ENCODE results near the gene SH2B2.

SH2B2 gene

GRCh38 chr7:102251531-102252365 is 34.9 kb upstream of the SH2B2 start:
- TF ChIP-seq, protein P1, sequence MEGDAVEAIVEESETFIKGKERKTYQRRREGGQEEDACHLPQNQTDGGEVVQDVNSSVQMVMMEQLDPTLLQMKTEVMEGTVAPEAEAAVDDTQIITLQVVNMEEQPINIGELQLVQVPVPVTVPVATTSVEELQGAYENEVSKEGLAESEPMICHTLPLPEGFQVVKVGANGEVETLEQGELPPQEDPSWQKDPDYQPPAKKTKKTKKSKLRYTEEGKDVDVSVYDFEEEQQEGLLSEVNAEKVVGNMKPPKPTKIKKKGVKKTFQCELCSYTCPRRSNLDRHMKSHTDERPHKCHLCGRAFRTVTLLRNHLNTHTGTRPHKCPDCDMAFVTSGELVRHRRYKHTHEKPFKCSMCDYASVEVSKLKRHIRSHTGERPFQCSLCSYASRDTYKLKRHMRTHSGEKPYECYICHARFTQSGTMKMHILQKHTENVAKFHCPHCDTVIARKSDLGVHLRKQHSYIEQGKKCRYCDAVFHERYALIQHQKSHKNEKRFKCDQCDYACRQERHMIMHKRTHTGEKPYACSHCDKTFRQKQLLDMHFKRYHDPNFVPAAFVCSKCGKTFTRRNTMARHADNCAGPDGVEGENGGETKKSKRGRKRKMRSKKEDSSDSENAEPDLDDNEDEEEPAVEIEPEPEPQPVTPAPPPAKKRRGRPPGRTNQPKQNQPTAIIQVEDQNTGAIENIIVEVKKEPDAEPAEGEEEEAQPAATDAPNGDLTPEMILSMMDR (IDR thresholded peaks at IDR 0.05; ENCODE audit: low read depth, low read length, missing control alignments): no peak
- no peak overlapping the region for H3K4me3 ChIP-seq (ENCODE audit: low read depth, low read length)
- no peak for DNase-seq (ENCODE audit: low read depth)

- no peak overlapping the region for H3K4me3 ChIP-seq (ENCODE audit: low read depth, low read length)
- TF ChIP-seq, protein P1 (IDR thresholded peaks at IDR 0.05; ENCODE audit: low read depth, low read length, missing control alignments): no peak
- no peak for DNase-seq (ENCODE audit: low read depth)
Observed at GRCh38 chr7:102252366-102252982, 34.2 kb upstream of the SH2B2 start.

GRCh38 chr7:102253066-102253972 is 33.3 kb upstream of the SH2B2 start:
- no peak for DNase-seq (ENCODE audit: low read depth)
- TF ChIP-seq, protein P1 (IDR thresholded peaks at IDR 0.05; ENCODE audit: low read depth, low read length, missing control alignments): no peak
- H3K4me3 ChIP-seq (ENCODE audit: low read depth, low read length): no peak overlapping the region

GRCh38 chr7:102253973-102254370 is 32.7 kb upstream of the SH2B2 start:
- DNase-seq (ENCODE audit: low read depth): no peak
- TF ChIP-seq, protein P1 (IDR thresholded peaks at IDR 0.05; ENCODE audit: low read depth, low read length, missing control alignments): no peak
- H3K4me3 ChIP-seq (ENCODE audit: low read depth, low read length): no peak overlapping the region

DNA sequence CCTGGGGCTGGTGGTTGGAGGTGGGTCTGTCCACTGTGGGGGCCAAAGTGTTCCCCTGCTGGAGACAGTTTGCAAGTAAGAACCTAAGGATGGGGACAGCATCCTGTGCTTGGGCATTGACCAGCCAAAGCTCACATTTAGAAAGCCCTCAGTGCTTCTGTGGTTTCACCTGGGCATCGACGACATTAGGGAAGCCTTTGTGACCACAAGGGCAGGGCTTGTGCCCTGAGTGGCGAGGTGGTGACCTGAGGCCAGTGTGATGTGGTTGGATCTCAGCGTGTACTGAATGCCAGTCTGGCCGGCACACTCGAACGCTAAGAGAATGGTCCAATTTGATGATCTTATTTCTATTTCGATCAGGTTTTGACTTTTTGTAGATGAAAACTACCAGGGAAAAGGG is 32.1 kb upstream of the SH2B2 start:
- no peak for DNase-seq (ENCODE audit: low read depth)
- H3K4me3 ChIP-seq (ENCODE audit: low read depth, low read length): no peak overlapping the region
- TF ChIP-seq, protein P1 (IDR thresholded peaks at IDR 0.05; ENCODE audit: low read depth, low read length, missing control alignments): no peak

GRCh38 chr7:102255501-102255900 is 31.2 kb upstream of the SH2B2 start:
- no peak for DNase-seq (ENCODE audit: low read depth)
- H3K4me3 ChIP-seq (ENCODE audit: low read depth, low read length): no peak overlapping the region
- TF ChIP-seq, protein P1 (IDR thresholded peaks at IDR 0.05; ENCODE audit: low read depth, low read length, missing control alignments): no peak
